ENCODE results near the gene SLC12A8. TPM values are rescaled to one million over a fixed set of nuclear protein-coding genes. Genes with fewer than 3 reads are reported as not detected.

The SLC12A8 gene
- total and polyA plus RNA-seq, 10 of the 15 experiments (the other 5 are each of a cell fraction or from before 2014, with no cell fraction given): 2.5 to 71.6 (median 50.1) TPM

- intact Hi-C loops (cut with micrococcal nuclease; ENCODE audit: unreplicated experiment): no loop called here
- WGBS (ENCODE audit: insufficient coverage, insufficient replicate concordance, low lambda C conversion rate, missing lambda C conversion rate): 94% methylated on average over 20 of the region's 20 CpGs
- in situ Hi-C loops (cut with MboI): no loop called here
- Histone ChIP-seq H3K4me2 (ENCODE audit: control insufficient read depth, insufficient read depth) (peak overlapping the region; percentile 65; the same call in 1 of the 2 replicates), H3K27ac (ENCODE audit: control insufficient read depth, insufficient read depth) (peak overlapping the region; percentile 39), H3K79me2 (ENCODE audit: control insufficient read depth, insufficient read depth, low read length) (no peaks in the 10 kb centered on the region), H2AFZ (ENCODE audit: control insufficient read depth, low read depth, low read length) (peak overlapping the region; percentile 1; the same call in 1 of the 2 replicates), H3K27me3 (replicated peaks in 1 of 2; ENCODE audit: control insufficient read depth in 2 of 2, insufficient read depth in 2 of 2, low read length in 1 of 2) (no peaks in the 10 kb centered on the region), H3K4me1 (ENCODE audit: control insufficient read depth, insufficient read depth, low read length) (peaks cover 29% of the 10 kb centered on the region), H3K9me3 (replicated peaks; ENCODE audit: control insufficient read depth, insufficient read depth, low read length) (no peaks in the 10 kb centered on the region; the same call in 2 of the 3 replicates), H3K4me3 (no peak overlapping the region), H4K20me1 (ENCODE audit: control insufficient read depth, insufficient read depth) (no peaks in the 10 kb centered on the region), H3K36me3 (ENCODE audit: control insufficient read depth in 2 of 2, insufficient read depth in 2 of 2, low read length in 1 of 2) (no peaks in the 10 kb centered on the region), H3K9ac (ENCODE audit: control insufficient read depth, insufficient read depth, low read length) (peak overlapping the region; percentile 39; the same call in 1 of the 2 replicates)
- ChIA-PET SMC1A (ENCODE audit: uncharacterized antibody, unreplicated experiment) (interaction anchor here (0.9 to 1.4 kb wide), 5 partner anchors 9 to 39 kb away, joined by 3 to 5 read pairs (median 3); no protein-coding TSS in a partner anchor), CTCF (interaction anchor here (0.6 kb wide), 2 partner anchors 186 to 492 kb away, joined by 3 to 4 read pairs; no protein-coding TSS in a partner anchor), POLR2A (interaction anchor here (1.9 kb wide), 2 partner anchors 7 to 11 kb away, joined by 5 to 6 read pairs; no protein-coding TSS in a partner anchor), RAD21 (ENCODE audit: unreplicated experiment) (interaction anchor here (1.3 to 1.7 kb wide), 2 partner anchors 8 to 252 kb away, joined by 3 read pairs; partner anchors contain the start of gene MUC13)
- no TSS peak for BruUV-seq (replicated peaks)
- no peak for FAIRE-seq
- no peak for DNase-seq (ENCODE audit: low read depth, low spot score)
- TF ChIP-seq ZNF622 (IDR thresholded peaks at IDR 0.05) (no peak), KDM1A (IDR thresholded peaks at IDR 0.05; ENCODE audit: borderline replicate concordance) (no peak), BHLHE40 (IDR thresholded peaks at IDR 0.05; ENCODE audit: borderline replicate concordance in 1 of 2, low read depth in 2 of 2, low read length in 1 of 2) (no peak), YBX1 (IDR thresholded peaks at IDR 0.05) (no peak), TCF3 (IDR thresholded peaks at IDR 0.05; ENCODE audit: borderline replicate concordance, insufficient read depth, low read depth, low read length) (peak; percentile 62; the same call in 1 of the 2 replicates), MTA3 (IDR thresholded peaks at IDR 0.05; ENCODE audit: borderline replicate concordance, low read length) (no peak), RAD51 (IDR thresholded peaks at IDR 0.05) (no peak), ZNF207 (IDR thresholded peaks at IDR 0.05; ENCODE audit: borderline replicate concordance) (no peak)
- peak; percentile 17 for ATAC-seq
These were observed 25.5 kb downstream of the SLC12A8 start for GRCh38 chr3:125186800-125187598.
